GM23338 (cell line): ENCODE data around the gene ACAD9. TPM values are rescaled to one million over a fixed set of nuclear protein-coding genes. Genes with fewer than 3 reads are reported as not detected.

Experiments used
- ATAC-seq: fragments of 200-7000 bp; cut with Tn5 transposase; 3 replicates; pipeline ENCODE4 v1.9.1; 2020
- DNase-seq: peaks from one replicate; pipeline ENCODE4 v3.0.0-alpha.2; 2015; ENCODE audit warnings: low spot score
- H2AFZ ChIP-seq: fragments of 200-600 bp; sonication (generic); 2 replicates; pipeline ENCODE4 v1.8.0; 2016; ENCODE audit warnings: antibody characterized with exemption, mild to moderate bottlenecking, moderate library complexity
- H3F3A ChIP-seq: fragments of 200-600 bp; sonication (generic); replicated peaks from 2 replicates; pipeline ENCODE4 v1.8.0; 2017; ENCODE audit warnings: antibody characterized with exemption, mixed run types, low read depth
- H3K27ac ChIP-seq: fragments of 200-600 bp; sonication (generic); 2 replicates; pipeline ENCODE4 v1.6.1; 2016; ENCODE audit warnings: low read depth
- H3K27me3 ChIP-seq: fragments of 200-600 bp; sonication (generic); 2 replicates; pipeline ENCODE4 v1.8.0; 2016; ENCODE audit warnings: mild to moderate bottlenecking, mixed run types, moderate library complexity; ENCODE audit not compliant: insufficient read depth
- H3K36me3 ChIP-seq: fragments of 200-600 bp; sonication (generic); 2 replicates; pipeline ENCODE4 v1.8.0; 2016; ENCODE audit warnings: mild to moderate bottlenecking; ENCODE audit not compliant: insufficient read depth
- H3K4me1 ChIP-seq: fragments of 200-600 bp; sonication (generic); 2 replicates; pipeline ENCODE4 v1.8.0; 2016; ENCODE audit warnings: mild to moderate bottlenecking, moderate library complexity; ENCODE audit not compliant: insufficient read depth
- H3K4me2 ChIP-seq: fragments of 200-600 bp; sonication (generic); 2 replicates; pipeline ENCODE4 v1.7.1; 2017; ENCODE audit warnings: mixed run types
- H3K4me3 ChIP-seq: fragments of 200-600 bp; sonication (generic); 2 replicates; pipeline ENCODE4 v1.6.1; 2016; ENCODE audit warnings: mixed run types
- H3K79me2 ChIP-seq: fragments of 200-600 bp; sonication (generic); replicated peaks from 2 replicates; pipeline ENCODE4 v1.8.0; 2017; ENCODE audit warnings: mild to moderate bottlenecking; ENCODE audit not compliant: insufficient read depth
- H3K9me2 ChIP-seq: fragments of 200-600 bp; sonication (generic); 2 replicates; pipeline ENCODE4 v1.8.0; 2017; ENCODE audit not compliant: insufficient read depth
- H4K20me1 ChIP-seq: fragments of 200-600 bp; sonication (generic); replicated peaks from 2 replicates; pipeline ENCODE4 v1.8.0; 2017; ENCODE audit warnings: mild to moderate bottlenecking; ENCODE audit not compliant: insufficient read depth
- H3K27ac Mint-ChIP-seq: 2 replicates; pipeline ENCODE4 v1.8.0; 2020; ENCODE audit warnings: inconsistent platforms, mild to moderate bottlenecking, moderate library complexity, mixed read lengths
- H3K27me3 Mint-ChIP-seq: 3 replicates; pipeline ENCODE4 v1.8.0; 2022; ENCODE audit warnings: low read depth, mild to moderate bottlenecking, moderate library complexity, mixed read lengths, inconsistent platforms; ENCODE audit not compliant: insufficient read depth, poor library complexity
- H3K36me3 Mint-ChIP-seq: 3 replicates; pipeline ENCODE4 v1.8.0; 2021; ENCODE audit warnings: low read depth, mild to moderate bottlenecking, inconsistent platforms, moderate library complexity, mixed read lengths
- H3K4me1 Mint-ChIP-seq: 3 replicates; pipeline ENCODE4 v1.8.0; 2020; ENCODE audit warnings: mild to moderate bottlenecking, inconsistent platforms, mixed read lengths
- H3K4me3 Mint-ChIP-seq: 3 replicates; pipeline ENCODE4 v1.8.0; 2021; ENCODE audit warnings: moderate library complexity, mild to moderate bottlenecking, inconsistent platforms, mixed read lengths
- H3K9me3 Mint-ChIP-seq: 3 replicates; pipeline ENCODE4 v1.8.0; 2020; ENCODE audit warnings: moderate library complexity, mild to moderate bottlenecking, inconsistent platforms, mixed read lengths
- CREB1 ChIP-seq: fragments of 250-450 bp; sonication (Bioruptor Pico); IDR thresholded peaks from 2 replicates; pipeline ENCODE4 v1.5.0; 2020; ENCODE audit warnings: low read depth, mild to moderate bottlenecking, moderate library complexity
- ETS1 ChIP-seq: IDR thresholded peaks from 2 replicates; pipeline ENCODE4 v1.6.1; 2016; ENCODE audit warnings: antibody characterized with exemption
- EZH2 ChIP-seq: fragments of 200-600 bp; sonication (generic); IDR thresholded peaks from one replicate; pipeline ENCODE4 v1.8.0; 2017; ENCODE audit warnings: antibody characterized with exemption, mild to moderate bottlenecking, low read depth; ENCODE audit not compliant: unreplicated experiment
- JUNB ChIP-seq: IDR thresholded peaks from one replicate; pipeline ENCODE4 v1.6.1; 2016; ENCODE audit warnings: antibody characterized with exemption; ENCODE audit not compliant: unreplicated experiment
- NANOG ChIP-seq: IDR thresholded peaks from 2 replicates; pipeline ENCODE4 v1.6.1; 2016; ENCODE audit warnings: antibody characterized with exemption, borderline replicate concordance
- REST ChIP-seq: IDR thresholded peaks from one replicate; pipeline ENCODE4 v1.6.1; 2018; ENCODE audit warnings: antibody characterized with exemption; ENCODE audit not compliant: unreplicated experiment
- STAT1 ChIP-seq: IDR thresholded peaks from one replicate; pipeline ENCODE4 v1.6.1; 2016; ENCODE audit warnings: antibody characterized with exemption; ENCODE audit not compliant: unreplicated experiment
- ZNF331 ChIP-seq: fragments of 250-450 bp; sonication (Bioruptor Pico); IDR thresholded peaks from 2 replicates; pipeline ENCODE4 v1.5.0; 2020; ENCODE audit warnings: low read depth, mild to moderate bottlenecking, moderate library complexity
- ZNF462 ChIP-seq: fragments of 250-450 bp; sonication (Bioruptor Pico); IDR thresholded peaks from 2 replicates; pipeline ENCODE4 v1.5.0; 2020; ENCODE audit warnings: mild to moderate bottlenecking, moderate library complexity
- polyA plus RNA-seq: library from polyadenylated mRNA; unstranded; fragments of >200 nt; fragmentation: Nextera tagmentation; extraction: Ambion mirVana; gene quantifications from 2 replicates; pipeline ENCODE4 v1.2.1, GENCODE V29; 2016
- total RNA-seq: library from RNA; depleted of rRNA; stranded (reverse); fragments of >200 nt; shearing (Covaris generic); gene quantifications from 2 replicates; pipeline ENCODE4 v1.2.3, GENCODE V29; 2014

The ACAD9 gene
- total and polyA plus RNA-seq, 2 experiments from 2014 or later, result 21.2 to 36.4 TPM

- TF ChIP-seq REST (no peak), ETS1 (no peak), ZNF331 (CRISPR knock-in tag) (no peak), JUNB (no peak)
Observed at GRCh38 chr3:128867200-128868125, 12.0 kb upstream of the ACAD9 start (continued).

GRCh38 chr3:128870347-128870746 is 9.1 kb upstream of the ACAD9 start:
- DNase-seq, result no peak
- H4K20me1 ChIP-seq, result no peaks in the 10 kb centered on the region
- no peak overlapping the region for H3K4me3 Mint-ChIP-seq
- H3K9me2 ChIP-seq, result no peaks in the 10 kb centered on the region
- H3K4me1 Mint-ChIP-seq, result peaks cover 3% of the 10 kb centered on the region
- H3K36me3 ChIP-seq, result no peaks in the 10 kb centered on the region
- H3K27me3 Mint-ChIP-seq, result peaks cover 6% of the 10 kb centered on the region
- H3K27ac ChIP-seq, result no peak overlapping the region
- no peak overlapping the region for H2AFZ ChIP-seq
- no peaks in the 10 kb centered on the region for H3K4me1 ChIP-seq
- no peaks in the 10 kb centered on the region for H3K9me3 Mint-ChIP-seq
- no peak overlapping the region for H3K4me3 ChIP-seq
- no peak overlapping the region for H3K27ac Mint-ChIP-seq
- H3K79me2 ChIP-seq, result no peaks in the 10 kb centered on the region
- no peaks in the 10 kb centered on the region for H3K27me3 ChIP-seq
- H3K4me2 ChIP-seq, result no peak overlapping the region
- no peaks in the 10 kb centered on the region for H3K36me3 Mint-ChIP-seq
- no peaks in the 10 kb centered on the region for H3F3A ChIP-seq
- no peak for ATAC-seq
- no peak for TF ChIP-seq REST
- TF ChIP-seq STAT1, result no peak
- TF ChIP-seq NANOG, result no peak
- TF ChIP-seq ZNF462 (CRISPR knock-in tag), result no peak
- no peak for TF ChIP-seq CREB1 (CRISPR knock-in tag)
- no peak for TF ChIP-seq ZNF331 (CRISPR knock-in tag)
- TF ChIP-seq EZH2, result no peak
